HepG2 (cell line): ENCODE results near the gene SLC4A11. TPM values are rescaled to one million over a fixed set of nuclear protein-coding genes. Genes with fewer than 3 reads are reported as not detected.

Experiments
- CEBPG ChIP-seq: IDR thresholded peaks from 2 replicates; pipeline ENCODE4 v1.6.1; 2016
- MED13 ChIP-seq: sonication (generic); formaldehyde crosslinking; IDR thresholded peaks from 2 replicates; pipeline ENCODE4 v1.5.0; 2020; ENCODE audit warnings: missing genetic modification reagents
- THYN1 ChIP-seq: sonication (generic); formaldehyde crosslinking; IDR thresholded peaks from 2 replicates; pipeline ENCODE4 v1.8.1; 2023; ENCODE audit warnings: low read depth, mild to moderate bottlenecking, moderate library complexity, missing genetic modification reagents, borderline replicate concordance
- YEATS4 ChIP-seq: sonication (generic); formaldehyde crosslinking; IDR thresholded peaks from 2 replicates; pipeline ENCODE4 v1.4.0; 2020; ENCODE audit warnings: missing genetic modification reagents, borderline replicate concordance
- ZNF207 ChIP-seq: fragments of 450-650 bp; IDR thresholded peaks from 2 replicates; pipeline ENCODE4 v1.6.1; 2016; ENCODE audit warnings: antibody characterized with exemption, borderline replicate concordance
- ZNF672 ChIP-seq: sonication (generic); formaldehyde crosslinking; IDR thresholded peaks from 2 replicates; pipeline ENCODE4 v1.8.1; 2022; ENCODE audit warnings: missing genetic modification reagents
- polyA plus RNA-seq, 8 experiments: library from polyadenylated mRNA; depleted of rRNA in 3 of 8; stranded (reverse) in 7 of 8; unstranded in 1 of 8; fragments of >200 nt; fragmentation: Illumina TruSeq in 4 of 8; extraction: Trizol in 4 of 8; gene quantifications; 2 replicates each; pipeline versions ENCODE4 v1.2.1 to v1.2.3, GENCODE V29; 2011 to 2016; ENCODE audit warnings: low read depth in 4 of 8, missing spikeins in 1 of 8, mixed read lengths in 1 of 8; ENCODE audit not compliant: insufficient read depth in 1 of 8
- total RNA-seq, 5 experiments: library from RNA; depleted of rRNA; stranded (reverse); fragments of >200 nt; fragmentation: Illumina TruSeq; extraction: Trizol; gene quantifications; 2 replicates each; pipeline ENCODE4 v1.2.3, GENCODE V29; 2016; ENCODE audit warnings: low read depth in 1 of 5
- TF ChIP-seq, protein P1 (sequence below): sonication (generic); formaldehyde crosslinking; IDR thresholded peaks from 2 replicates; pipeline ENCODE4 v1.4.0; 2020; ENCODE audit warnings: missing genetic modification reagents
- TF ChIP-seq, protein P2 (sequence below): sonication (generic); formaldehyde crosslinking; IDR thresholded peaks from 2 replicates; pipeline ENCODE4 v1.4.0; 2020; ENCODE audit warnings: mild to moderate bottlenecking, low read depth, missing genetic modification reagents
- TF ChIP-seq, protein P3 (sequence below), 2 experiments: fragments of 450-650 bp in 1 of 2; sonication (generic) in 1 of 2; formaldehyde crosslinking; IDR thresholded peaks; 2 replicates each; pipeline versions ENCODE4 v1.5.0 to v1.8.0; 2020 to 2022; ENCODE audit warnings: mild to moderate bottlenecking in 1 of 2, missing genetic modification reagents in 1 of 2
- TF ChIP-seq, protein P4 (sequence below): sonication (generic); formaldehyde crosslinking; IDR thresholded peaks from 2 replicates; pipeline ENCODE4 v1.4.0; 2020; ENCODE audit warnings: mild to moderate bottlenecking, missing genetic modification reagents
- TF ChIP-seq, protein P5 (sequence below): sonication (generic); formaldehyde crosslinking; IDR thresholded peaks from 2 replicates; pipeline ENCODE4 v1.4.0; 2020; ENCODE audit warnings: mild to moderate bottlenecking, missing genetic modification reagents

Gene SLC4A11
- total and polyA plus RNA-seq, 2 of the 13 experiments (the other 11 are each of a cell fraction or from before 2014, with no cell fraction given), result 3.9 to 27.0 TPM

DNA sequence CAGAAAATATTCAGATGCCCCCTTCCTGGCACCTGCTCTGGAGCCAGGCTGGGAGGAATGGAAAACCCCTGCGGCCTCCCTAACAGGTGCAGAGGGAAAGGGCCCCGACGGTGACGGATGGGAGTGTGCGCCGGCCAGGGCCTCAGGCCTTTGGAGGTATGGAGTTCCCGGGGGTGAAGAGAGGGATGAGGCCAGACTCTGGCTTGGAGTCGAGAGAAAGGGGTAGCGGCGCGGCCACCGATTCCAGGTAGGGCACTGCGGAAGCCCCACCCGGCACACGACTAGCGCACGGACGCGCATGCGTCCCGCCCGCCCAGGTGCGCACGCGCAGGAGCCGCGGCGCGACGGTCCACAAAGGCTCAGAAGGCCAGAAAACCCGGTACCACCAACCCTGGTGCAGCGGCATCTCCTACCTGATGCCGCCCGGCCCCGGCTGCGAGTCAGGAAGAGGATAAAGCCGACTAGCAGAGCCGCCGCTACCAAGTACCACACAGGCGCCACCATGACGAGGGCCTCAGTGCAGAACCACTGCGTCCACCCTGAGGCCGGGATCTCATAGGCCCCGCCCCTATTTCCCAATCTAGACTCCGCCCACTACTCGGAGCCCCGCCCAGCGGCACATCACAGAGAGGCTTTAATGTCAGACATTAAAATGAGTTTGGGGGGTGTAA lies 34.7 kb downstream of the SLC4A11 start, which contains the start of gene DDRGK1 (continued):
- TF ChIP-seq, protein P1, sequence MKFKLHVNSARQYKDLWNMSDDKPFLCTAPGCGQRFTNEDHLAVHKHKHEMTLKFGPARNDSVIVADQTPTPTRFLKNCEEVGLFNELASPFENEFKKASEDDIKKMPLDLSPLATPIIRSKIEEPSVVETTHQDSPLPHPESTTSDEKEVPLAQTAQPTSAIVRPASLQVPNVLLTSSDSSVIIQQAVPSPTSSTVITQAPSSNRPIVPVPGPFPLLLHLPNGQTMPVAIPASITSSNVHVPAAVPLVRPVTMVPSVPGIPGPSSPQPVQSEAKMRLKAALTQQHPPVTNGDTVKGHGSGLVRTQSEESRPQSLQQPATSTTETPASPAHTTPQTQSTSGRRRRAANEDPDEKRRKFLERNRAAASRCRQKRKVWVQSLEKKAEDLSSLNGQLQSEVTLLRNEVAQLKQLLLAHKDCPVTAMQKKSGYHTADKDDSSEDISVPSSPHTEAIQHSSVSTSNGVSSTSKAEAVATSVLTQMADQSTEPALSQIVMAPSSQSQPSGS, result peak; percentile 83
- TF ChIP-seq YEATS4 (CRISPR knock-in tag) (peak; percentile 93), MED13 (CRISPR knock-in tag) (no peak; the same call in none of the 2 replicates), THYN1 (CRISPR knock-in tag) (no peak), CEBPG (peak; percentile 97), ZNF207 (no peak), ZNF672 (CRISPR knock-in tag) (no peak)
- TF ChIP-seq, protein P2, sequence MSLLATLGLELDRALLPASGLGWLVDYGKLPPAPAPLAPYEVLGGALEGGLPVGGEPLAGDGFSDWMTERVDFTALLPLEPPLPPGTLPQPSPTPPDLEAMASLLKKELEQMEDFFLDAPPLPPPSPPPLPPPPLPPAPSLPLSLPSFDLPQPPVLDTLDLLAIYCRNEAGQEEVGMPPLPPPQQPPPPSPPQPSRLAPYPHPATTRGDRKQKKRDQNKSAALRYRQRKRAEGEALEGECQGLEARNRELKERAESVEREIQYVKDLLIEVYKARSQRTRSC (CRISPR knock-in tag), result peak; percentile 97
- TF ChIP-seq, protein P3, sequence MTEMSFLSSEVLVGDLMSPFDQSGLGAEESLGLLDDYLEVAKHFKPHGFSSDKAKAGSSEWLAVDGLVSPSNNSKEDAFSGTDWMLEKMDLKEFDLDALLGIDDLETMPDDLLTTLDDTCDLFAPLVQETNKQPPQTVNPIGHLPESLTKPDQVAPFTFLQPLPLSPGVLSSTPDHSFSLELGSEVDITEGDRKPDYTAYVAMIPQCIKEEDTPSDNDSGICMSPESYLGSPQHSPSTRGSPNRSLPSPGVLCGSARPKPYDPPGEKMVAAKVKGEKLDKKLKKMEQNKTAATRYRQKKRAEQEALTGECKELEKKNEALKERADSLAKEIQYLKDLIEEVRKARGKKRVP (CRISPR knock-in tag; IDR thresholded peaks at IDR 0.05), result no peak
- TF ChIP-seq, protein P4, sequence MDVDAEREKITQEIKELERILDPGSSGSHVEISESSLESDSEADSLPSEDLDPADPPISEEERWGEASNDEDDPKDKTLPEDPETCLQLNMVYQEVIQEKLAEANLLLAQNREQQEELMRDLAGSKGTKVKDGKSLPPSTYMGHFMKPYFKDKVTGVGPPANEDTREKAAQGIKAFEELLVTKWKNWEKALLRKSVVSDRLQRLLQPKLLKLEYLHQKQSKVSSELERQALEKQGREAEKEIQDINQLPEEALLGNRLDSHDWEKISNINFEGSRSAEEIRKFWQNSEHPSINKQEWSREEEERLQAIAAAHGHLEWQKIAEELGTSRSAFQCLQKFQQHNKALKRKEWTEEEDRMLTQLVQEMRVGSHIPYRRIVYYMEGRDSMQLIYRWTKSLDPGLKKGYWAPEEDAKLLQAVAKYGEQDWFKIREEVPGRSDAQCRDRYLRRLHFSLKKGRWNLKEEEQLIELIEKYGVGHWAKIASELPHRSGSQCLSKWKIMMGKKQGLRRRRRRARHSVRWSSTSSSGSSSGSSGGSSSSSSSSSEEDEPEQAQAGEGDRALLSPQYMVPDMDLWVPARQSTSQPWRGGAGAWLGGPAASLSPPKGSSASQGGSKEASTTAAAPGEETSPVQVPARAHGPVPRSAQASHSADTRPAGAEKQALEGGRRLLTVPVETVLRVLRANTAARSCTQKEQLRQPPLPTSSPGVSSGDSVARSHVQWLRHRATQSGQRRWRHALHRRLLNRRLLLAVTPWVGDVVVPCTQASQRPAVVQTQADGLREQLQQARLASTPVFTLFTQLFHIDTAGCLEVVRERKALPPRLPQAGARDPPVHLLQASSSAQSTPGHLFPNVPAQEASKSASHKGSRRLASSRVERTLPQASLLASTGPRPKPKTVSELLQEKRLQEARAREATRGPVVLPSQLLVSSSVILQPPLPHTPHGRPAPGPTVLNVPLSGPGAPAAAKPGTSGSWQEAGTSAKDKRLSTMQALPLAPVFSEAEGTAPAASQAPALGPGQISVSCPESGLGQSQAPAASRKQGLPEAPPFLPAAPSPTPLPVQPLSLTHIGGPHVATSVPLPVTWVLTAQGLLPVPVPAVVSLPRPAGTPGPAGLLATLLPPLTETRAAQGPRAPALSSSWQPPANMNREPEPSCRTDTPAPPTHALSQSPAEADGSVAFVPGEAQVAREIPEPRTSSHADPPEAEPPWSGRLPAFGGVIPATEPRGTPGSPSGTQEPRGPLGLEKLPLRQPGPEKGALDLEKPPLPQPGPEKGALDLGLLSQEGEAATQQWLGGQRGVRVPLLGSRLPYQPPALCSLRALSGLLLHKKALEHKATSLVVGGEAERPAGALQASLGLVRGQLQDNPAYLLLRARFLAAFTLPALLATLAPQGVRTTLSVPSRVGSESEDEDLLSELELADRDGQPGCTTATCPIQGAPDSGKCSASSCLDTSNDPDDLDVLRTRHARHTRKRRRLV (CRISPR knock-in tag), result no peak; the same call in 1 of the 2 replicates
- TF ChIP-seq, protein P5, sequence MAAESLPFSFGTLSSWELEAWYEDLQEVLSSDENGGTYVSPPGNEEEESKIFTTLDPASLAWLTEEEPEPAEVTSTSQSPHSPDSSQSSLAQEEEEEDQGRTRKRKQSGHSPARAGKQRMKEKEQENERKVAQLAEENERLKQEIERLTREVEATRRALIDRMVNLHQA, result no peak; the same call in 1 of the 2 replicates
